BJ (cell line): Measurements from ENCODE around the gene SYCE1. TPM values are rescaled to one million over a fixed set of nuclear protein-coding genes. Genes with fewer than 3 reads are reported as not detected.
"Not testable (repeated sequence)": the region's sequence is repeated elsewhere in the genome, so short reads cannot be mapped to it uniquely, and the experiment has no call there.

Experiments
- CTCF ChIA-PET: fragments of 350-600 bp; formaldehyde crosslinking; extraction: SDS; loops from one replicate; lab custom pipeline; 2021; ENCODE audit warnings: antibody characterized with exemption, inconsistent platforms; lab: Yijun Ruan, JAX
- POLR2A ChIA-PET: fragments of 300-600 bp; sonication (Branson Sonifier 250); formaldehyde crosslinking; extraction: SDS; loops from one replicate; lab custom pipeline; 2021; ENCODE audit warnings: antibody characterized with exemption; lab: Charles Lee
- DNase-seq: peaks from one replicate; pipeline ENCODE4 v3.0.0-alpha.2; 2011; ENCODE audit warnings: low read depth
- H3K27me3 ChIP-seq: 2 replicates; pipeline ENCODE4 v1.6.0; 2011; ENCODE audit warnings: low read length; ENCODE audit not compliant: control insufficient read depth, insufficient read depth
- H3K36me3 ChIP-seq: 2 replicates; pipeline ENCODE4 v1.5.1; 2011; ENCODE audit warnings: low read length; ENCODE audit not compliant: control insufficient read depth, insufficient read depth
- H3K4me3 ChIP-seq: 2 replicates; pipeline ENCODE4 v1.5.1; 2011; ENCODE audit warnings: low read depth, mild to moderate bottlenecking, control low read depth, low read length
- CTCF ChIP-seq: IDR thresholded peaks from 2 replicates; pipeline ENCODE4 v1.5.1; 2011; ENCODE audit warnings: low read depth, mild to moderate bottlenecking, control low read depth, inconsistent platforms, low read length, moderate library complexity; ENCODE audit not compliant: insufficient read depth
- polyA plus RNA-seq: library from polyadenylated mRNA; depleted of rRNA; stranded (reverse); fragments of >200 nt; gene quantifications from 2 replicates; pipeline ENCODE4 v1.2.3, GENCODE V29; 2011

The SYCE1 gene
- polyA plus RNA-seq, 1 experiment = 0.94 TPM

GRCh38 chr10:133559216-133559615 lies 6.2 kb downstream of the SYCE1 start:
- ChIA-PET CTCF (no interaction called here), POLR2A (no interaction called here)
- DNase-seq = no peak
- no peak for TF ChIP-seq CTCF
- H3K4me3 ChIP-seq = no peak overlapping the region
- H3K36me3 ChIP-seq = no peaks in the 10 kb centered on the region
- no peaks in the 10 kb centered on the region for H3K27me3 ChIP-seq

GRCh38 chr10:133557381-133557780 lies 8.0 kb downstream of the SYCE1 start:
- H3K4me3 ChIP-seq = no peak overlapping the region
- CTCF ChIA-PET = interaction anchor here (0.8 kb wide), 1 partner anchor 9 kb away, joined by 3 read pairs; no protein-coding TSS in a partner anchor
- no peak for TF ChIP-seq CTCF
- no peaks in the 10 kb centered on the region for H3K36me3 ChIP-seq
- no peaks in the 10 kb centered on the region for H3K27me3 ChIP-seq
- POLR2A ChIA-PET = no interaction called here
- no peak for DNase-seq

GRCh38 chr10:133555521-133555920 lies 9.9 kb downstream of the SYCE1 start:
- no peak for TF ChIP-seq CTCF
- H3K27me3 ChIP-seq = no peaks in the 10 kb centered on the region
- CTCF ChIA-PET = no interaction called here
- POLR2A ChIA-PET = no interaction called here
- H3K4me3 ChIP-seq = no peak overlapping the region
- H3K36me3 ChIP-seq = no peaks in the 10 kb centered on the region
- DNase-seq = no peak

GRCh38 chr10:133554600-133554999 lies 10.8 kb downstream of the SYCE1 start:
- TF ChIP-seq CTCF = no peak
- no peaks in the 10 kb centered on the region for H3K27me3 ChIP-seq
- no peaks in the 10 kb centered on the region for H3K36me3 ChIP-seq
- no peak overlapping the region for H3K4me3 ChIP-seq
- DNase-seq = no peak
- POLR2A ChIA-PET = no interaction called here
- CTCF ChIA-PET = no interaction called here

GRCh38 chr10:133544506-133544905 lies 20.9 kb downstream of the SYCE1 start:
- no peak for TF ChIP-seq CTCF
- Histone ChIP-seq H3K36me3 (no peaks in the 10 kb centered on the region), H3K27me3 (no peaks in the 10 kb centered on the region), H3K4me3 (no peak overlapping the region)
- ChIA-PET POLR2A (no interaction called here), CTCF (no interaction called here)
- no peak for DNase-seq

GRCh38 chr10:133541441-133541975 lies 23.9 kb downstream of the SYCE1 start:
- H3K4me3 ChIP-seq, POLR2A ChIA-PET, H3K36me3 ChIP-seq, DNase-seq, H3K27me3 ChIP-seq, CTCF ChIA-PET: not testable (repeated sequence)
